Esophagus squamous epithelium (tissue), 5 donors: Measurements from ENCODE around the gene DPH1. TPM values are rescaled to one million over a fixed set of nuclear protein-coding genes. Genes with fewer than 3 reads are reported as not detected.
A peak's percentile ranks its signal among the peaks of the same experiment; 100 is the strongest.

Experiments used
- DNase-seq: peaks from one replicate; lab custom pipeline; 2025; lab: John Stamatoyannopoulos, UW
- H3K27ac ChIP-seq, 4 donors: fragments of 200-600 bp; sonication (generic); one replicate each; pipeline ENCODE4 v1.5.1; 2016 to 2019; ENCODE audit warnings: mild to moderate bottlenecking in 1 of 4
- H3K27me3 ChIP-seq, 4 donors: fragments of 200-600 bp; sonication (generic); 1 replicate in 3 of 4; 2 replicates in 1 of 4; pipeline versions ENCODE4 v1.5.1 to v1.6.0; 2017 to 2021; ENCODE audit warnings: antibody characterized with exemption in 1 of 4
- H3K36me3 ChIP-seq, 3 donors: fragments of 200-600 bp; sonication (generic); one replicate each; pipeline ENCODE4 v1.5.1; 2016 to 2019
- H3K4me1 ChIP-seq, 3 donors: fragments of 200-600 bp; sonication (generic); one replicate each; pipeline ENCODE4 v1.5.1; 2017 to 2019
- H3K4me3 ChIP-seq, 4 donors: fragments of 200-600 bp; sonication (generic); 1 replicate in 3 of 4; 2 replicates in 1 of 4; pipeline ENCODE4 v1.5.1; 2016 to 2019; ENCODE audit warnings: mild to moderate bottlenecking in 2 of 4, moderate library complexity in 1 of 4
- H3K9me3 ChIP-seq, 3 donors: fragments of 200-600 bp; sonication (generic); one replicate each; pipeline ENCODE4 v1.5.1; 2016 to 2019
- POLR2A ChIP-seq, 4 donors: fragments of 450-650 bp; IDR thresholded peaks; one replicate each; pipeline ENCODE4 v1.6.1; 2017; ENCODE audit warnings: antibody characterized with exemption in 4 of 4, mild to moderate bottlenecking in 4 of 4, moderate library complexity in 3 of 4
- WGBS, 2 donors: methylation state at CpG; one replicate each; pipeline ENCODE4 v1.1.5; 2018; 5-methylcytosine and 5-hydroxymethylcytosine counted together
- intact Hi-C: fragments of 100-400 bp; cut with DNase I; formaldehyde crosslinking; loops from one replicate; pipeline ENCODE4 v1.15.0; 2022
- total RNA-seq, 4 donors: library from RNA; depleted of rRNA; stranded (reverse); fragments of >200 nt; gene quantifications; one replicate each; pipeline ENCODE4 v1.1.0, GENCODE V29; 2016
- TF ChIP-seq, protein P1 (sequence below), 6 experiments: fragments of 450-650 bp in 4 of 6; fragments of 200-600 bp in 2 of 6; sonication (generic) in 2 of 6; IDR thresholded peaks; one replicate each; pipeline ENCODE4 v1.5.1; 2016 to 2019; ENCODE audit warnings: antibody characterized with exemption in 6 of 6, mild to moderate bottlenecking in 4 of 6, moderate library complexity in 4 of 6
- donor health status: DM: yes; HTN: yes; CAD: no.

Gene DPH1
- total RNA-seq, 4 donors from 2014 or later, result 14.9 to 55.7 (median 22.7) TPM

DNA sequence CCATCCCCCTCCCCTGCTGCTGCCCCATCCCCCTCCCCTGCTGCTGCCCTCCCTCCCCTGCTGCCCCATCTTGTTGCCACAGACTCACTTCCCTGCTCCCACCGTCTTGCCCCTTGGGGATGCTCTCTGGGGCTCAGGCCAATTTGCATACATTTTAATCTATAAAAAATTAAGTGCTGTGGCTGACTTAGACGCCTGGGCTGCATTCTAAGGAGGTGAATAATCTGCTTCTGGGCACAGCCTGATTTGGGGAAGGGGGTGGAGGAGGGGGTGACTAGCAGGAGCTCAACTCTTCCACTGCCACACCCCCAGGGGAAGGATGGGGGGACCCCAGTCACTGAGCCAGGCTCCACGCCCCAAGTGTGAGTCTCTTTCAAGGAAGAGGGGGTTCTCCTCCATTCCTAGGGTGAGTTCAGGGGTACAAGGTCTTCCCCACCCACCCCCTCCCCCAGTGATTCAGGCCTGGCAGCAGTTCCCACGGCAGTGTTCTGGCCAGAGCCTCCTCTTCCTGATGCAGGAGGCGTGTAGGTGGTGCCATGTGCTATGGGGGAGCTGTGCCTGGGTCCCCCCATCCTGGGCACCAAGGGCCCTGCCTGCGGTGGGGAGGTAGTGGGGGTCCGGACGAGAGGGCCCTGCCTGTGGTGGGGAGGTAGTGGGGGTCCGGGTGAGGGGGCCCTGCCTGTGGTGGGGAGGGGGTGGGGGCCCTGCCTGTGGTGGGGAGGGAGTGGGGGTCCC lies 5.0 kb downstream of the DPH1 start:
- Histone ChIP-seq H3K4me3 (no peak overlapping the region), H3K27me3 (no peaks in the 10 kb centered on the region), H3K27ac (no peak overlapping the region), H3K9me3 (no peaks in the 10 kb centered on the region), H3K36me3 (peaks cover 12 to 63% (median 12%) of the 10 kb centered on the region in 3 donors), H3K4me1 (peaks cover 8 to 28% (median 12%) of the 10 kb centered on the region in 3 donors)
- TF ChIP-seq, protein P1, sequence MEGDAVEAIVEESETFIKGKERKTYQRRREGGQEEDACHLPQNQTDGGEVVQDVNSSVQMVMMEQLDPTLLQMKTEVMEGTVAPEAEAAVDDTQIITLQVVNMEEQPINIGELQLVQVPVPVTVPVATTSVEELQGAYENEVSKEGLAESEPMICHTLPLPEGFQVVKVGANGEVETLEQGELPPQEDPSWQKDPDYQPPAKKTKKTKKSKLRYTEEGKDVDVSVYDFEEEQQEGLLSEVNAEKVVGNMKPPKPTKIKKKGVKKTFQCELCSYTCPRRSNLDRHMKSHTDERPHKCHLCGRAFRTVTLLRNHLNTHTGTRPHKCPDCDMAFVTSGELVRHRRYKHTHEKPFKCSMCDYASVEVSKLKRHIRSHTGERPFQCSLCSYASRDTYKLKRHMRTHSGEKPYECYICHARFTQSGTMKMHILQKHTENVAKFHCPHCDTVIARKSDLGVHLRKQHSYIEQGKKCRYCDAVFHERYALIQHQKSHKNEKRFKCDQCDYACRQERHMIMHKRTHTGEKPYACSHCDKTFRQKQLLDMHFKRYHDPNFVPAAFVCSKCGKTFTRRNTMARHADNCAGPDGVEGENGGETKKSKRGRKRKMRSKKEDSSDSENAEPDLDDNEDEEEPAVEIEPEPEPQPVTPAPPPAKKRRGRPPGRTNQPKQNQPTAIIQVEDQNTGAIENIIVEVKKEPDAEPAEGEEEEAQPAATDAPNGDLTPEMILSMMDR (IDR thresholded peaks at IDR 0.05), result no peak
- no peak for TF ChIP-seq POLR2A (IDR thresholded peaks at IDR 0.05)
- intact Hi-C loops, result no loop called here
- 71 to 80% methylated on average over 1 of the region's 9 CpGs for WGBS, 2 donors
- no peak for DNase-seq

DNA sequence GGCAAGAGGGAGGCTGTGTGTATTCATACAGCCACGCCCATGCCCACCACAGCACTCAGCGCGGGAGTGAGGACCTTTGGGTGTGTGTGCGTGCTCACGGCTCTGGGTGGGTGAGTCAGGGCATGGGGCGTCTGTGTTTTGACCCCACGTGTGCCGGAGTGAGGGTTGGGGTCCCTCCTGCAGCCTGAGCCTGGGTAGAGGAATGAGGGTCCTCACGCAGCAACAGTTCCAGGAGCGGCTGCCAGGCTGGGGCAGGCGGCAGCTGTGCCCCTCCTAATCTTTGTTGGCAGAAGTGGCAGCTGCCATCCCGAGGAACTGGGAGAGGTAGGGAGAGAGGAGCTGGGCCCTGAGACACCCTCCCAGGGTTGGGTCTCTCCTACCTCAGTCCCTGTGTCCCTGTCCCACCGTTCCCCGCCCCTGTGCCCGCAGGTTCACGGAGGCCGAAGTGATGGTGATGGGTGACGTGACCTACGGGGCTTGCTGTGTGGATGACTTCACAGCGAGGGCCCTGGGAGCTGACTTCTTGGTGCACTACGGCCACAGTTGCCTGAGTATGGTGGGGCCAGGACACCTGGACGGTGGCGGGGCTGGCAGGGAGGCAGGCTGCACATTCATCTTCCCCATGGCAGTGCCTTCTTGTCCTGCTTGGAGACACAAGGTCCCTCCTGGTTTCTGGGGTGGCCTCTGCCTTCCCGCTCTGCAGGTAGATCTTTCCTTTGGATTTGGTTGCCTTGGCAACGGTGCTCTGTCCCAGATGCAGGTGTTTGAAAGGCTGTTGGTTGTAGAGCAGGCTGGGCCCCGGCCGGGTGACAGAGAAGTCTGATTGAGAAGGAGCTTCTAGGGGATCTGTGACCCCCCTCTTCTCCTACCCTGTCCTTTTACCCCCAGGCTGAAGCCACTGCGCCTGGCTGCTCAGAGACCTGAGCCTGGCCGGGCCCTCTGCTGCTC lies 5.9 kb downstream of the DPH1 start:
- H3K9me3 ChIP-seq, result no peaks in the 10 kb centered on the region
- WGBS, 2 donors, result 86 to 100% methylated on average over 1 to 8 of the region's 29 CpGs
- H3K36me3 ChIP-seq, result peaks cover 12 to 70% (median 12%) of the 10 kb centered on the region in 3 donors
- intact Hi-C loops, result no loop called here
- H3K27me3 ChIP-seq, result no peaks in the 10 kb centered on the region
- no peak overlapping the region for H3K27ac ChIP-seq
- TF ChIP-seq POLR2A (IDR thresholded peaks at IDR 0.05), result no peak
- TF ChIP-seq, protein P1 (IDR thresholded peaks at IDR 0.05), result no peak
- no peak for DNase-seq
- no peak overlapping the region for H3K4me3 ChIP-seq
- peaks cover 5 to 22% (median 10%) of the 10 kb centered on the region in 3 donors for H3K4me1 ChIP-seq

DNA sequence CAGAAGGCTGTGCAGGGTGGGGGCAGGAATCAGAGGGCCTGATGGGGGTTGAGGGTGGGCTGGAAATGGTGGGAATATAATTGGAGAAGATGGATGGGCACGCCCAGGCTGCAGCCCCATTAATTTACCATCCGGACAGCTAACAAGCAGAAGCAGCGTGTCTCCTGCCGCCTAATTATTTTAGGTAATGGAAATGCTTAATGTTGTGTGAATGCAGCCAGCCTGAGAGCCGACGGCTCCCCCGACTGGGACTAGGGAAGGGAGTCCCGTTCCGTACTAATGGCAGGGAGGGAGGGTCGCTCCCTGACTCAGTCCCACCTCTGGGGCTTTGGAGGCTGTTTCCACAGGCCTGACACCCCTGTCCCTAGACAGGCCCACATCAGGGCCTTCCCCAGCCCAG lies 7.2 kb downstream of the DPH1 start:
- H3K27ac ChIP-seq, result no peak overlapping the region
- no peaks in the 10 kb centered on the region for H3K9me3 ChIP-seq
- no peaks in the 10 kb centered on the region for H3K27me3 ChIP-seq
- H3K4me1 ChIP-seq, result peaks cover 4 to 19% (median 7%) of the 10 kb centered on the region in 3 donors
- DNase-seq, result no peak
- H3K4me3 ChIP-seq, result no peak overlapping the region
- WGBS, 2 donors, result 76 to 91% methylated on average over 8 to 10 of the region's 10 CpGs
- TF ChIP-seq, protein P1 (IDR thresholded peaks at IDR 0.05), result no peak
- peak in 1 of 4 donors; percentile 6 for TF ChIP-seq POLR2A (IDR thresholded peaks at IDR 0.05)
- H3K36me3 ChIP-seq, result peaks cover 12 to 70% (median 12%) of the 10 kb centered on the region in 3 donors
- intact Hi-C loops, result no loop called here

DNA sequence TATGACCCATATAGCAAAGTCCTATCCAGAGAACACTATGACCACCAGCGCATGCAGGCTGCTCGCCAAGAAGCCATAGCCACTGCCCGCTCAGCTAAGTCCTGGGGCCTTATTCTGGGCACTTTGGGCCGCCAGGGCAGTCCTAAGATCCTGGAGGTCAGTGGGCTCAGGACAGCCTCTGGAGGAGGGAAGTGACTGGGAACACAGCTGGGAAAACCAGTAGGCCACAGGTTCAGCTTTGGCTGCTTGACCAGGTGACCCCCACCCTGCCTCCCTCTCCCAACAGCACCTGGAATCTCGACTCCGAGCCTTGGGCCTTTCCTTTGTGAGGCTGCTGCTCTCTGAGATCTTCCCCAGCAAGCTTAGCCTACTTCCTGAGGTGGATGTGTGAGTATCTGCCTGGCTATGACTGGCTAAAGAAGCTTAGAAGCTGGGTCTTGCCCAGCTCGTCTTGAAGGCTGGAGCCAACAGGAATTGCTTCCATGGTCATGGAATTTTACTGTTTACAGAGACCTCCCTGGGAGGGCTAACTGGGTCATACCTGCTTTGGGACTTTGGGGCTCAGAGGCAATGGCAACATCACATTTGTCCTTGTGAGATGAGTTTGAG lies 10.4 kb downstream of the DPH1 start:
- DNase-seq, result no peak
- Histone ChIP-seq H3K4me1 (peaks cover 15 to 37% (median 28%) of the 10 kb centered on the region in 3 donors), H3K27ac (peak overlapping the region in 2 of 4 donors; percentile 16 to 94), H3K9me3 (no peaks in the 10 kb centered on the region), H3K27me3 (no peaks in the 10 kb centered on the region), H3K4me3 (no peak overlapping the region), H3K36me3 (peaks cover 6 to 69% (median 13%) of the 10 kb centered on the region in 3 donors)
- intact Hi-C loops, result no loop called here
- TF ChIP-seq POLR2A (IDR thresholded peaks at IDR 0.05), result no peak
- TF ChIP-seq, protein P1 (IDR thresholded peaks at IDR 0.05), result no peak
- 71 to 83% methylated on average over 1 to 4 of the region's 7 CpGs for WGBS, 2 donors
